ENCODE data around the gene EXOC3L4.

- no peak for TF ChIP-seq POLR2A (IDR thresholded peaks at IDR 0.05; ENCODE audit: low read length)
- no peak for TF ChIP-seq CBX2 (IDR thresholded peaks at IDR 0.05; ENCODE audit: borderline replicate concordance, low read depth)
- TF ChIP-seq CTCF (IDR thresholded peaks at IDR 0.05): no peak
- no peak for TF ChIP-seq REST (IDR thresholded peaks at IDR 0.05)
- TF ChIP-seq RCOR1 (IDR thresholded peaks at IDR 0.05; ENCODE audit: low read depth, low read length): no peak
- TF ChIP-seq EP300 (IDR thresholded peaks at IDR 0.05): no peak
- no peak for TF ChIP-seq CEBPB (IDR thresholded peaks at IDR 0.05)
- TF ChIP-seq RAD21 (conservative IDR thresholded peaks at IDR 0.05 in 1 of 2, IDR thresholded peaks at IDR 0.05 in 1 of 2): no peak
- TF ChIP-seq RFX5 (IDR thresholded peaks at IDR 0.05): no peak
- no peak for TF ChIP-seq POLR2AphosphoS2 (conservative IDR thresholded peaks at IDR 0.05; ENCODE audit: low read length)
- TF ChIP-seq PHF8 (IDR thresholded peaks at IDR 0.05; ENCODE audit: borderline replicate concordance, low read depth): no peak
- TF ChIP-seq MAX (IDR thresholded peaks at IDR 0.05): no peak
- TF ChIP-seq, protein P1, sequence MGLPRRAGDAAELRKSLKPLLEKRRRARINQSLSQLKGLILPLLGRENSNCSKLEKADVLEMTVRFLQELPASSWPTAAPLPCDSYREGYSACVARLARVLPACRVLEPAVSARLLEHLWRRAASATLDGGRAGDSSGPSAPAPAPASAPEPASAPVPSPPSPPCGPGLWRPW (IDR thresholded peaks at IDR 0.05): no peak
Observed at GRCh38 chr14:103142721-103143302, 48.3 kb downstream of the EXOC3L4 start.
